DND-41 (cell line): ENCODE data around the gene MTA1.

Experiments used
- ATAC-seq: fragments of 200-7000 bp; cut with Tn5 transposase; 3 replicates; pipeline ENCODE4 v1.9.1; 2021; ENCODE audit warnings: low read depth; ENCODE audit not compliant: insufficient read depth
- DNase-seq: peaks from one replicate; pipeline ENCODE4 v3.0.0-alpha.2; 2020
- H2AFZ ChIP-seq: 2 replicates; pipeline ENCODE4 v1.6.0; 2012; ENCODE audit warnings: low read depth, low read length
- H3K27ac ChIP-seq: 2 replicates; pipeline ENCODE4 v1.5.1; 2012; ENCODE audit warnings: low read length, inconsistent platforms
- H3K27me3 ChIP-seq: fragments of 200-600 bp; sonication (generic); 2 replicates; pipeline ENCODE4 v1.6.0; 2012; ENCODE audit warnings: low read length, mild to moderate bottlenecking, inconsistent platforms; ENCODE audit not compliant: insufficient read depth, poor library complexity
- H3K36me3 ChIP-seq: 2 replicates; pipeline ENCODE4 v1.5.1; 2012; ENCODE audit warnings: low read length, inconsistent platforms; ENCODE audit not compliant: insufficient read depth
- H3K4me1 ChIP-seq: 2 replicates; pipeline ENCODE4 v1.5.1; 2012; ENCODE audit warnings: mild to moderate bottlenecking, low read length; ENCODE audit not compliant: insufficient read depth
- H3K4me2 ChIP-seq: 2 replicates; pipeline ENCODE4 v1.6.0; 2012; ENCODE audit warnings: mild to moderate bottlenecking, moderate library complexity, low read length, inconsistent platforms; ENCODE audit not compliant: insufficient read depth
- H3K4me3 ChIP-seq, 2 experiments: fragments of 200-600 bp in 1 of 2; shearing (Covaris generic) in 1 of 2; 2 replicates each; pipeline ENCODE4 v1.5.1; 2012 to 2016; ENCODE audit warnings: inconsistent platforms in 2 of 2, low read length in 2 of 2, mild to moderate bottlenecking in 2 of 2, low read depth in 1 of 2, moderate library complexity in 1 of 2
- H3K79me2 ChIP-seq: 2 replicates; pipeline ENCODE4 v1.6.0; 2012; ENCODE audit warnings: low read length, inconsistent platforms; ENCODE audit not compliant: insufficient read depth
- H3K9ac ChIP-seq: 2 replicates; pipeline ENCODE4 v1.6.0; 2012; ENCODE audit warnings: low read depth, mild to moderate bottlenecking, inconsistent platforms, low read length, moderate library complexity
- H3K9me3 ChIP-seq: 2 replicates; pipeline ENCODE4 v1.5.1; 2012; ENCODE audit warnings: low read length, moderate library complexity, mild to moderate bottlenecking, inconsistent platforms; ENCODE audit not compliant: insufficient read depth, severe bottlenecking
- H4K20me1 ChIP-seq: 2 replicates; pipeline ENCODE4 v1.6.0; 2012; ENCODE audit warnings: low read length; ENCODE audit not compliant: insufficient read depth
- EZH2 ChIP-seq: IDR thresholded peaks from 3 replicates; pipeline ENCODE4 v1.6.1; 2012; ENCODE audit warnings: borderline replicate concordance, low read depth, mild to moderate bottlenecking, moderate library complexity, low read length, inconsistent platforms; ENCODE audit not compliant: severe bottlenecking
- TF ChIP-seq, protein P1 (sequence below): IDR thresholded peaks from 2 replicates; pipeline ENCODE4 v1.5.1; 2012; ENCODE audit warnings: borderline replicate concordance, low read length, moderate library complexity, mild to moderate bottlenecking; ENCODE audit not compliant: poor library complexity, severe bottlenecking; ENCODE audit errors: extremely low read depth

MTA1 gene

DNA sequence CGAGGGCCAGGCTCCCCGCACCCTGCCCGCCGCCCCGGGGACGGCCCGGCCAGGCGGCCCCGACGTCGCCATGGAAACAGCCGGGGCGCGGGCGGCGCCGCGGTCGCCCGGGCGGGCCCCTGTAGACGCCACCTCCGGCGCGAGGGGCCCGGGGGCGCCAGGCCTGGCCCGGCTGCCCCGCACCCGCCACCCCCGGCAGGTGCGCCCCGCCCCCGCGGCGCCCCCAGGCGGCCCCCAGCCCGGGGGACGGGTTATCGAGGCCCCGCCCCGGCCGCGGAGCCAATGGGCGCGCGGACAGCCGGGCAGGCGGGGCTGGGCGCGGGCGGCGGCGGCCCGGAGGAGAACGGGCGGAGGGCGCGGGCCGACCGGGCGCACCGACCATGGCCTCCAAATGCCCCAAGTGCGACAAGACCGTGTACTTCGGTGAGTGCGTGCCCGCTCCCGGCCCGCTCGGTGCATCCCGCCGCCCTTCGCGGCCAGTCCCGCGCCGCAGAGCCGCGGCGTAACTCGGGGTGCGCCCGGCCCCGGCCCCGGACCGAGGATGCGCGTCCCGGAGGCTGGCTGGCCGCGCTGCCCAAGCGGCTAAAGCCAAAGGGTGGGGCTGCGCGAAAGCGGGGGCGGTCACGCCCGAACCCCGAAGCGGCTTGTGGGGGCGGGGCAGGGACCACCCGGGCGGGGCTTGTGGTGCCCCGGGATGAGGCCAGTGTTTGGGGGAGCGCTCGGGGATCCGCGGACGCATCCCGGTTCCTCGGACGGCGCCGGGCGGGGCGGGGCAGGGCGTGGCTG, 55.0 kb downstream of the MTA1 start, which contains the start of gene CRIP2:
Gene CRIP2 (plus strand): TSS at position 339 of the 786 bp plus-strand sequence. CDS start 42 bp downstream, at position 381.
- no peak for TF ChIP-seq EZH2
- TF ChIP-seq, protein P1, sequence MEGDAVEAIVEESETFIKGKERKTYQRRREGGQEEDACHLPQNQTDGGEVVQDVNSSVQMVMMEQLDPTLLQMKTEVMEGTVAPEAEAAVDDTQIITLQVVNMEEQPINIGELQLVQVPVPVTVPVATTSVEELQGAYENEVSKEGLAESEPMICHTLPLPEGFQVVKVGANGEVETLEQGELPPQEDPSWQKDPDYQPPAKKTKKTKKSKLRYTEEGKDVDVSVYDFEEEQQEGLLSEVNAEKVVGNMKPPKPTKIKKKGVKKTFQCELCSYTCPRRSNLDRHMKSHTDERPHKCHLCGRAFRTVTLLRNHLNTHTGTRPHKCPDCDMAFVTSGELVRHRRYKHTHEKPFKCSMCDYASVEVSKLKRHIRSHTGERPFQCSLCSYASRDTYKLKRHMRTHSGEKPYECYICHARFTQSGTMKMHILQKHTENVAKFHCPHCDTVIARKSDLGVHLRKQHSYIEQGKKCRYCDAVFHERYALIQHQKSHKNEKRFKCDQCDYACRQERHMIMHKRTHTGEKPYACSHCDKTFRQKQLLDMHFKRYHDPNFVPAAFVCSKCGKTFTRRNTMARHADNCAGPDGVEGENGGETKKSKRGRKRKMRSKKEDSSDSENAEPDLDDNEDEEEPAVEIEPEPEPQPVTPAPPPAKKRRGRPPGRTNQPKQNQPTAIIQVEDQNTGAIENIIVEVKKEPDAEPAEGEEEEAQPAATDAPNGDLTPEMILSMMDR, result no peak
- DNase-seq (no peak), ATAC-seq (no peak; the same call in 2 of the 3 replicates)
- Histone ChIP-seq H3K27me3 (peaks cover 13% of the 10 kb centered on the region), H3K4me3 (peak within 1 kb of the TSS in 1 of 2 experiments; percentile 54; a peak in 2 of 4 replicates), H3K4me1 (peaks cover 19% of the 10 kb centered on the region), H3K79me2 (no peaks in the 10 kb centered on the region), H3K4me2 (peak within 1 kb of the TSS; percentile 80), H3K9me3 (no peaks in the 10 kb centered on the region), H3K36me3 (peaks cover 2% of the 10 kb centered on the region), H4K20me1 (peaks cover 36% of the 10 kb centered on the region), H3K9ac (peak within 1 kb of the TSS; percentile 34; the same call in 1 of the 2 replicates), H3K27ac (no peak within 1 kb of the TSS), H2AFZ (no peak within 1 kb of the TSS)

DNA sequence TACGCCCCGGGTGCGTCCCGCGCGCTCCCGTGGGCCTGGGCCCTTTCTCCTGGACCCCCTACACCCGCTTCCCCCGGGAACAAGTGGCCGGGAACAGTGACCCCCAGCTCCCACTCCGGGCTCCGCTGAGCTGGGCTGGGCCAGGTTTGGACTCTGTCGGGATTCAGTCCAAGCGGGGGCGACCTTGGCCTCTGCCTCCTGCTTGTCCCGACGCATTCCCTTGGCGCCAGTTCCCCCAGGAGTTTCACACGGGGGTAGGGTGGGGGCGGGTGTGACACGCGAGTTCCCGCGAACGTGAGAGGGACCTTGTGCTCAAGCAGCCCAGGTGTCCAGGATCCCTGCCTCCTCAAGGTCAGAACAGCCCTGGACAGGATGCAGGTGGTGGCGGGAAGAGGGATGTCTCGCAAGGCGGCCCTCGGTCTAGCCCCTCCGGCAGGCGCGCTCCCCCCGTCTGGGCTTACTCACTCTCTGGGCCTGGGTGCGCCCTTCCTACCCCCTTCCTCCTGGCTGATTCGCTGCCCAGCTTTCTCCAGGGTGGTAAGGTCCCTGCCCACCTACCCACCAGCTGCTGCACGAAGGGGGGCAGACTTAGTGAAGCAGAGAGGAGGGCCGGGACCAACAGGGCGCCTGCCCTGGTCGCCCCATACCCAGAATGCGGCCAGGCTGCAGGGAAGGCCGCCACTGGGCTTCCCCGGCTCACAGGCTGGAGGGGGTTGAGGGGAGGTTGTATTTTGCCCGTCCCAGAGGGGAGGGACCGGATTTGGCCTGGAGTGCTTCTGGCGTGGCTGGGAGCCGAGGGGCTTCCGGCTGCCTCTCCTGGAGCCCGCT, 55.9 kb downstream of the MTA1 start:
- peaks cover 20% of the 10 kb centered on the region for H3K4me1 ChIP-seq
- no peak overlapping the region; a peak in 1 of 4 replicates for H3K4me3 ChIP-seq
- no peaks in the 10 kb centered on the region for H3K79me2 ChIP-seq
- TF ChIP-seq, protein P1, result no peak
- no peak for TF ChIP-seq EZH2
- no peaks in the 10 kb centered on the region for H3K36me3 ChIP-seq
- DNase-seq, result no peak
- ATAC-seq, result no peak
- no peak overlapping the region for H3K27ac ChIP-seq
- no peak overlapping the region for H3K9ac ChIP-seq
- H3K27me3 ChIP-seq, result peaks cover 16% of the 10 kb centered on the region
- H3K4me2 ChIP-seq, result peak overlapping the region; percentile 80
- H3K9me3 ChIP-seq, result no peaks in the 10 kb centered on the region
- no peak overlapping the region for H2AFZ ChIP-seq
- H4K20me1 ChIP-seq, result peaks cover 39% of the 10 kb centered on the region

DNA sequence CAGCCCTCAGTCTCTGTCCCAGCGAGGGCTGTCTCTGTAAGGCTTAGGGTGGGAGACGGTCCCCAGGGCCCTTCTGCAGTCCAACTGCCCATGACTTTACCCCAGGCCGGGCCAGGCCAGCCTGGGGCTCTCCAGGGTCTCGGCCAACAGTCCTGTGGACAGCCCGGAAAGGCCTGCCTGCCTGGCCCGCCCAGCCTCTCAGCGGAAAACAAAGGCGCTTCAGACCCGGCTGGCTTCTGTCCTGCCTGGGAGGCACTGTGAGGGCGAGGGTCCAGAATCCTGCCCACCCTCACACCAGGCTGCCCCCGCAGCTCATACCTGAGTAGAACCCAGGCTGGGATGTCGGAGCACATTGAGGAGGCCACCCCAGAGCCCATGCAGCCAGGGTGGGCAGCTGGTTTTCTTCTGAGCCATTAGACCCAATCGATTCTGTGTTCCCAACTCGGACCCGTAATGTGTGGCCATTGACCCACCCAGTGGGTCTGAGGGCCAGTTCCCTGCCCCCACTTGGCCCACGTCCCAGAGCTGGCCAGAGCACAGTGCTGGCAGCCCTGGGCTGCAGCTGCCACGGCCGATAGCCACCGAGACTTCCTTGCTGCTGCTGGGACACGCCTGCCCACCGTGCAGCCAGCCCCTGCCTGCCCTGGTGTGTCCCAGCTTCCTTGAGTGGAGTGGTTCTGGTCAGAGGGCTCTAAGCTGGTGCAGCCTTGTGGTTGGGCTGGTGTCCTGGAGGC, 56.6 kb downstream of the MTA1 start:
- no peak overlapping the region for H3K4me2 ChIP-seq
- no peak for ATAC-seq
- H3K27ac ChIP-seq, result no peak overlapping the region
- H2AFZ ChIP-seq, result no peak overlapping the region
- H3K4me3 ChIP-seq, result no peak overlapping the region
- no peaks in the 10 kb centered on the region for H3K79me2 ChIP-seq
- H3K9me3 ChIP-seq, result no peaks in the 10 kb centered on the region
- H3K9ac ChIP-seq, result no peak overlapping the region
- no peak for DNase-seq
- no peaks in the 10 kb centered on the region for H3K36me3 ChIP-seq
- peaks cover 33% of the 10 kb centered on the region for H4K20me1 ChIP-seq
- H3K4me1 ChIP-seq, result peaks cover 27% of the 10 kb centered on the region
- TF ChIP-seq, protein P1, result no peak
- TF ChIP-seq EZH2, result no peak
- peaks cover 19% of the 10 kb centered on the region for H3K27me3 ChIP-seq
